COLO668 (cell line): Measurements from ENCODE around the gene FOXP1.

Experiments used
- DNase-seq: peaks from one replicate; lab custom pipeline; 2025; ENCODE audit not compliant: unreplicated experiment; lab: John Stamatoyannopoulos, UW

FOXP1 gene

GRCh38 chr3:70974747-70975146, 608.8 kb downstream of the FOXP1 start:
- no peak for DNase-seq

DNA sequence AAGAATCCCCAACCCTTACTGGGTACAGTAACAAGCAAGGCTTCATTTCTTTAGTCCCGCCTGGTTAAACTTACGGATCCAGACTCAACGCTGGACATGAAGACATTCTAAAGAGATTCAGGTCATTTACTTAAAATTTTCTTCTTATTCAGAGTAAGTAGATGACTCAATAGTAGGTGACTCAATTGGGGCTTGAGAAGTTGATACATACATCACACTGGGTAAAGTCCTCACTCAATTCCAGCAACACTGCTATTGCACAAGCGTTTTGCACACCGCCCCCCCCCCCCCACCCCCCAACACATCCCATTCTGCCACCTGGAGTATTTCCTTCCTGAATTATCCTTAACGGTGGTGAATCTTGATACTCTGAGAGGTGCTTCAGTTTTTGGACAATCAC, 610.0 kb downstream of the FOXP1 start:
- no peak for DNase-seq

DNA sequence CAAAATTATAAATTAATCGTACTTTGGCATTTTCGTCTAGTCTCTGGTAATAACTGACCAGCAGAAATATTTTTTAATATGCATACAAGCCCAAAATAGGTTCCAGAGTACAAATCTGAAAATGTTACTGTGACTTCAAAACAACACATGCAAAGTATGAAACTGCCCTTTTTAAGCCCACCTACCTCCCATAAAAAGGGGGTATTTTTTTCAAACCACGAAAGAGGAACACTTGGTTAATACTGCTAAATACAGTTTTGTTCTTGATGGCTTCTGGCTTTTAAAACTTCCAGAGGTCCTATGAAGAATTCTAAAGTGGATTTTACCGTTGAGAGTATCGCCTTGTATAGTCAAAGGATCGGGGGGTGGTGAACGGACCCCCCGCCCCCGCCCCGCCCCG, 610.7 kb downstream of the FOXP1 start:
- DNase-seq, result no peak

DNA sequence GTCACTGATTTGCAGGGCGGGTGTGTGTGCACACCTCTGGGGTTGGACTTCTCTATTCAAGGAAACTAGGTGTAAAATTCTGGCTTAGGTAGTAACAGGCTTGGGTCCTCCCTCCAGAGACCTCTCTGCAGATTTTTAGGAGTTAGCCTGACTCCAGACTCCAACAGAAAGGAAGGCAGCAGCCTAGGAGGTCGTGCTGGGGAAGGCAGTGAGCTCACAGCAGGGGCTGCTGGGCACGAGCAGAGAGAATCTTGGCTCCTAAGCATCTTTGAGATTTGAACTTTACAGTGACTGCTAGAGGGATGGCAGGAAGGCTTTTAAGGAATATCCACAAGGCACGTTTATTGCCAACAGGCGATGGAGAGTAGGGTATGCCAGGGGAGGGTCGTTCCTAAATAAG, 612.6 kb downstream of the FOXP1 start:
- DNase-seq, result no peak

GRCh38 chr3:70970171-70970570, 613.4 kb downstream of the FOXP1 start:
- DNase-seq, result no peak

GRCh38 chr3:70963431-70964275, 619.9 kb downstream of the FOXP1 start:
- no peak for DNase-seq

- DNase-seq, result no peak
Measured at GRCh38 chr3:70959506-70960291, 623.8 kb downstream of the FOXP1 start.

GRCh38 chr3:70952033-70952747, 631.3 kb downstream of the FOXP1 start:
- DNase-seq, result no peak

DNA sequence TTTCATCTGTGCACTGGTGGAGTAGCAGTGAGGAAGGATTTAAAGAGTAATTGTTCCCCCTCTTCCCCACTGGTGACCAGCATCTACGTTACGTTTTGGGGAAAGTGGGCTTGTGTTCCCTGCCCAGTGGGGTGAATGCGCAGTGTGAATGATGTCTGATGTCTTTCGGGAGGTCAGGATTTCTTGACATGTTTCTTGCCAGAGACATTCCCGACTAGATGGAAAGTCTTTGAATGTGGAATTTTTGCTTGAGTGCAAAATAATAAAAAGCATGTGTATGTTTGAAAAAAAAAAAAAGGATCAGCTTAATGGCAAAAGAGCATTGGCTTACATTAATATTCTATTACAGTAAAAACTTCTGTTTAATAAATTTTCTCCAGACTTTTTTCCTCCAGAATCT, 632.2 kb downstream of the FOXP1 start:
- no peak for DNase-seq

DNA sequence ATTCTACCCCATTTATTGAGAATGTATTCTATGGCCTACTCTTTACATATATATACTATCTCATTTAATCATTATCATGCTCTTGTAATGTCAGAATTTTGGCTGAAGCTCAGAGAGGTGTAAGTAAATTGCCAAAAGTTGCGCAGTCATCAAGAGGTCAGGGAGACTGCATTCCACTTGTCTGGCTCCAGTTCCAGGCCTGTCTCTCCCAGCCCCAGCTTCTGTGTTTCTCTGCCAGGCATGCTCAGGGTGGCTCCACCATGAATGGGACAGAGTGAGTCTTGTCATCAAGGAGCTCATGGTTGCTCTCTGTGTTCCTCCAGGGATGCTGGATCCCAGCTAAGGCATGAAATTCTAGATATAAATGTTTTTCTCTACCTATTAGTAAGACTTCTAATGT, 635.9 kb downstream of the FOXP1 start:
- no peak for DNase-seq

GRCh38 chr3:70943886-70944285, 639.6 kb downstream of the FOXP1 start:
- DNase-seq, result no peak

GRCh38 chr3:70933105-70933810, 650.3 kb downstream of the FOXP1 start:
- no peak for DNase-seq

DNA sequence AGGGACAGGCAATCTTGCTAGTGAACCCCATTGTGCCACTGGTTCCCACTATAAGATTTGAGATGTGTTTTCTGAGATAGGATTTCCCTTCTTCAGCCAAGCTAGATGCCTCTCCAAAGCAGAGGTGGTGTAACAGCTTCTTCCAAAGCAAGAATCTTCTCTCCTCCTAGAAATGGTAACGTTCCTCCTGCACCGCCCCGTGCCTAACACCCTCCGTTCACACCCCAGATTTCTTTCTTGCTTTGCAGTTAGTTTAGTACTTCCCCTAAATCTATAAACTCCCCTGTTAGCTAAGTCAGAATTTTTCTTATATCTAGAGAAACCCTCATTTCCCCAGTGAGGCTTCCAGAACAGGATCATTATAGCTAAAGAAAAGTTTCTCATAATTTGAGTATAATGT, 653.5 kb downstream of the FOXP1 start:
- no peak for DNase-seq

GRCh38 chr3:70927239-70927638, 656.3 kb downstream of the FOXP1 start:
- DNase-seq, result no peak

DNA sequence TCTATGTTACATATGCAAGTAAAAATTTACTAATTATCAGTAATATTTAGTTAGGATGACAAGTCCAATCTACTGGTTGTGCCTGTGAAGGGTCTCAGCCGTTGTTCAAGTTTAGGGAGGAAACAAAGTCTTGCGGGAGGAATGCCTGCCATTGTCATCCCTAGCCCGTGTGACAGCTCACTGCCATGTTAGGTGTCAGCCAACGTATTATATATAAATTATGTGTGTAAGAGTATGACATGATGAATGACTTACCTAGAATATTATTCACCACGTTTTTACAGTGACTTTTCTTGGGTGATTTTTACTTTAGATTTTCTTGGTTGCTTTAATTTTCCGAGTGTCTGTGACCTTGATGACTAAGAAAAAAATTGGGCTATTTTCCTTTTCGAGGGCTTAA, 656.7 kb downstream of the FOXP1 start:
- DNase-seq, result no peak

DNA sequence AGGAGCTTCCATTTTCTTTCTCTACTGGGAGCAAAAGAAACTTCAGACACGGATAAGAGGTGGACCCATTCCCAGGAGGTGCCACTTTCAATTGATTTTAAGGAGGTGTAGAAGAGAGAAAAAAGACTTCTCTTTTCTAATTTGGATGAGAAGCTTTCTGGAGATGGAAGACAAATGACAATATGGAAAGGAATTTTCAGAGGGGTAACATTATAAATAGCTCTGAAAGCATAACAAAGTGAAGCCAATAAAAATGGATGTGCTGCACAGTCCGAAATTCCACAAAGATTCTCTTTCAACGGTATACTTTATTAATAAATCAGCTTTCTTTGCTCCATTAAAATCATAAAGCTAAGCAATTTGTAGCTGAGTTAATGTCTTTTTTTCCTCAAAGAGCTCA, 663.9 kb downstream of the FOXP1 start:
- no peak for DNase-seq

- no peak for DNase-seq
Measured at GRCh38 chr3:70919091-70919490, 664.4 kb downstream of the FOXP1 start.

GRCh38 chr3:70916375-70917055, 667.0 kb downstream of the FOXP1 start:
- DNase-seq, result peak; percentile 1

DNA sequence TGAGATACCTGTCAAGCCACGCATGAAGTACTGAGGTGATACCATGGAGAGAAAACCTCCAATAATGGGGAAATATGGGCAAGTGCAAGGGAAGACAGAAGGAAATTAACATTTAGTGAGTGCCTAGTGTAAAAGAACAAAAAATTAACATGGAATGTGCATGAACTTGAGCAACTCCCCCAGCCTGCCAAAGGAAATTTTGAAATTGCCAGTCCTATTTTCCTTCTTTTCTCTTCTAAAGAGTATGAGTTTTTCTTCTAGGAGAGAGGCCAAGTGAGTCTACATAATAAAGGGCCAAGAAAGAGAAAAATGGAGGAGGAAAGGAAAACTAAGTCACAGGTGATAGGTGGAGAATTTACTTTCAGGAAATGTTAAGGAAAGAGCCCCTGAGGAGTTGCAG, 668.7 kb downstream of the FOXP1 start:
- no peak for DNase-seq

DNA sequence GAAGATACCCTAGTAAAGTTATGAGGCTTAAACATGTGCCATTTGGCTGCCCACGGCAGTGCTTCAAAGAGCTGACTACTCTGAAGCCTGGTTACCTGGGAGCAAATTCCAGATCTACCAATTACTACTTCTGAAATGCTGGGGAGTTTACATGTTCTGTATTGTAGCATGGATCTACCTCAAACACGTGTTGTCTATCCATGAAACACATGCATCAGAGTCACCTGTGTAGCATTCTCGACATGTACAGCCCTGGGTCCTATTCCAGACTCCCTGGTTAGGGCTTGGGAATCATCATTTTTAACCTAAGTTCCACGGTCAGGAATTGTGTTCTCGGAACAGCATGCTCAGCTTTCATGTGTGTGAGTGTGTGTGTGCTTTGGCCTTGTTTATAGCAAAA, 671.8 kb downstream of the FOXP1 start:
- no peak for DNase-seq

GRCh38 chr3:70905491-70905890, 678.0 kb downstream of the FOXP1 start:
- no peak for DNase-seq
